GM19452 (cell line): Measurements from ENCODE around the gene NHERF2.

Source experiments
- ATAC-seq: cut with Tn5 transposase; IDR thresholded peaks from one replicate; pipeline ENCODE4 v1.9.1; 2021; ENCODE audit not compliant: unreplicated experiment

Gene NHERF2

GRCh38 chr16:2056681-2057407 is 30.1 kb downstream of the NHERF2 start:
- no peak for ATAC-seq

GRCh38 chr16:2057438-2057837 is 30.7 kb downstream of the NHERF2 start:
- no peak for ATAC-seq

DNA sequence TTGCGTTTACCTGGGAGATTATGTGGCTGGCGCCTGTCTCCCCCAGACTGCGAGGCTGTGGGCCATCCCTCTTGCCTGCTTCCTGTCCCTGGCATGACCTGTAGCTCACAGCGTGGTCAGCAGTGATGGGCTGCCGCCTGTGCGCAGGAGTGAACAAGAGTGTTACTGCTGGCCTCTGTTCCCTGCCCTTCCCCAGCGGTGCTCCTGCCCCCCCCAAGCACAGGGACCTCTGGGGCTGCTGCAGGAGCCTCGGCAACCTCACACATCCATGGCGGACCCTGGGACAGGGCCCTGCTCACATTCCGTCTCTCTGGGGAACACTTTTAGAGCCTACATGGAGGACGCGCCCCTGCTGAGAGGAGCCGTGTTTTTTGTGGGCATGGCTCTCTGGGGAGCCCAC is 31.7 kb downstream of the NHERF2 start:
- no peak for ATAC-seq

GRCh38 chr16:2058872-2059271 is 32.2 kb downstream of the NHERF2 start:
- no peak for ATAC-seq

DNA sequence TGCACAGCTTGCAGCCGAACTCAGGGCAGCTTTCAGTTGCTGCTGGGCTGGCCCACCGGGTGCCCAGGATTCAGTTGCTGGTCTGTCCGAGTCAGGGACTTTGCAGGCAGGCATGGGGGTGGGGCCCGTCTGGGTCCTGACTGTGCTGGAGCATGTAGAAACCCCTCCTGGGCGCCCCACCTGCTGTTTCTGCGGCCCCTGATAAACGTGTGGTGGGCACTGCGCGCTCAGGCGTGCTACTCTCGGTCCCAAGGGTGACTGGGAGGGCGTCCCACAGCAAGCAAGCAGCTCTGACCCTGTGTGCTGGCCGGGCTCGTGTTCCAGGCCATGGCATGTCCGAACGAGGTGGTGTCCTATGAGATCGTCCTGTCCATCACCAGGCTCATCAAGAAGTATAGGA is 33.6 kb downstream of the NHERF2 start:
- no peak for ATAC-seq

- ATAC-seq: no peak
Measured at GRCh38 chr16:2061023-2061422, 34.3 kb downstream of the NHERF2 start.

- no peak for ATAC-seq
Measured at GRCh38 chr16:2061526-2061925, 34.8 kb downstream of the NHERF2 start.

GRCh38 chr16:2062801-2063200 is 36.1 kb downstream of the NHERF2 start:
- no peak for ATAC-seq

DNA sequence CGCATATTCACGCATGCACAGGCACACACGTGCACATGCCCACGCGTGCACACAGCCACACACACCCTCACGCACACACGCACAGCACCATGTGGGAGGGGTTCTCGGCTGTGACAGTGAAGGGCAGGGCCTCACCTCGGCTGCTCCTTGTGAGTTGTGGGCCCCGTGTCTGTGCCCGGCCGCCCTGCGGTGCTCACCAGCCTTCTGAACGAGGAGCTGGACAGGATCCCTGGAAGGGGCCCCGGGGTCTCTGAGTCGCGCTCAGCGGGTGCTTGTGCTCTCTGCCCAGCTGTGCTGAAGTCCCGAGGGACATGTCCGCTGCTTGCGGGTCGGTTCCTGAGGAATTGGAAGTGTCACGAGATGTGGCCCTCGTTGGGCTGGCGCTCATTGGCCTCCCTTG is 37.2 kb downstream of the NHERF2 start:
- no peak for ATAC-seq

DNA sequence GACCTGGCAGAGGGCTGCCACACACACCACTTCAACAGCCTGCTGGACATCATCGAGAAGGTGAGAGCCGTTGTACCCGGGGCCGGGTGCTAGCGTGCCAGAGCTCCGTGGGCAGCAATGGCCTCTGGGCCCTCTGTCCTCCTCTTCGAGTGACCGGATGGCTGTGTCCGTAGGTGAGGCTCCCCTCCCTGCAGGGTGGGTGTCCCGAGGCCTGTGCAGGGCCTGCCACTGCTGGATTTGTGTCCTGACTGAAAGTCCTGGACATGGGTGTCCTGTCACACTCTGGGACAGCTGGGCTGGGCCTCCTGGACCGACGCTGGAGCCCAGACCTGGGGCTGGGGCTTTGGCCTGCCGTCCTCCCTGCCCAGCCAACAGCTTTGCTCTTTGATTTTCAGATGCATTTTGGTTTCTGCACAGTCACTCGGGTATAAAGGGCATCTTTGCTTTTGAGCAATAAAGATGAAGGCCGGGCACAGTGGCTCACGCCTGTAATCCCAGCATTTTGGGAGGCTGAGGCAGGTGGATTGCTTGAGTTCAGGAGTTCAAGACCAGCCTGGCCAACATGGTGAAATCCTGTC is 37.8 kb downstream of the NHERF2 start:
- no peak for ATAC-seq

DNA sequence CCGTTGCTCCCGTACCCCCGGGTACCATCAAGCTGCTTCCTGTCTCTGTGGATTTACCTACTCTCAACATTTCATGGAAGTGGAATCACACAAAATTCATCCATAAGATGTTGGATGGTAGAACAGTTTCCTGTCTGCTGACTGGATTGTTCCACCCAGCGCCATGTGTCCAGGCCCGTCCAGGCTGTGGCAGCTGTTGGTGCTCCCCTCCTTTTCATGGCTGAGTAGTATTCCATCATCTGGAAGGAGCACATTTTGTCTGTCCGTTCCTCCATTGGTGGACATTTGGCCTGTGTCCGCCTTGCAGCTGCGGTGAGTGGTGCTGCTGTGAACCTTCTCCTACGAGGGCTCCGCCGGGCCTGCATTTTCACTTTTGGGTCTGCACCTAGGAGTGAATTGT is 39.4 kb downstream of the NHERF2 start:
- ATAC-seq: no peak

- ATAC-seq: no peak
Measured at GRCh38 chr16:2070576-2071453, 44.1 kb downstream of the NHERF2 start.

- ATAC-seq: no peak
Measured at GRCh38 chr16:2071454-2072202, 44.9 kb downstream of the NHERF2 start.

DNA sequence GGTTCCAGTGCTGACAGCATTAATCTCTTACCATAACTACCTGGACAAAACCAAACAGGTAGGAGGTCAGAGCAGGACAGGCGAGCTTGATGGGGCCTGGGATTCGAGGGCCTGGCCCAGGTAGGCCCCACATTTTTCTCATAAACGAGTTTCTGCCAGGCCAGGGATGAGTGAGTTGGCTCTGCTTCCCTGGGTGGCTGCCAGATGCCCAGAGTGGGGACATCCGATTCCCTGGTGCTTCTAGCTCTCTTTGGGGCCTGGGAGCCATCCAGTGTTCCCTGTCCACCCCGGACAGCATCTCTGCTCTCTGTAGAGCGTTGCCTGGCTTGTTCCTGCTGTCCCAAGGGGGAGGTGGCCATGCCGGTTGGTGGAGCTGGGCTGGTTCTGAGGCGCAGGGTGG is 46.2 kb downstream of the NHERF2 start:
- ATAC-seq: no peak

GRCh38 chr16:2074071-2074470 is 47.4 kb downstream of the NHERF2 start:
- ATAC-seq: no peak

- ATAC-seq: no peak
Measured at GRCh38 chr16:2075631-2076030, 48.9 kb downstream of the NHERF2 start.

DNA sequence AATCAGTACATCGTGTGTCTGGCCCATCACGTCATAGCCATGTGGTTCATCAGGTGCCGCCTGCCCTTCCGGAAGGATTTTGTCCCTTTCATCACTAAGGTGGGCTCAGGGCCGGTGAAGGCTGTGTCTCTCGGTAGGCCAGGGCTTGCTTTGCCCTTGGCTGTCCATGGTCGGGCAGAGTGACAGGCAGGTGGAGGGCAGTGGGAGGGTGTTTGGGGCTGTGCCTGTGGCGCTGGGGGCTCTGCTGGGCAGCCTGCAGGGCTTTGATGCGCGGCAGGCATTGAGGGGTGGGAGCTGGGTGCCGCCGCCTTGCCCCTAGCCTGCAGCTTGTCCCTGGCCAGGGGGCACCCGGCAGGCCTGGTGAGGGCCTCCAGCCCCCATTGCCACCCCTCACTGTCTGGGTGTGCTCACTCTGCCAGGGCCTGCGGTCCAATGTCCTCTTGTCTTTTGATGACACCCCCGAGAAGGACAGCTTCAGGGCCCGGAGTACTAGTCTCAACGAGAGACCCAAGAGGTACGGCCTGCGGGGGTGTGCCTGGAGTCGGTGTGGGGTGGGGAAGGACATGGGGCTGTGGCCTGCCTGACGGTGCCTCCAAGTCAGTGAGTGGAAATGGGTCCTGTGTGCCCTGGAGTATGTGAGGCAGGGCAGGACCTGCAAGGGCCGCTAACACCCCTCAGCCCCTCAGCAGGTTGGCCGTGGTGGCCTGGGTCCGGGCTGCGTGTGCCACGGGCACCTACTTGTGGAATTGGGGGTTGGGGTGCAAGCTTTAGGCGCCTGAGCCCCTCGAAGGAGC is 49.6 kb downstream of the NHERF2 start:
- ATAC-seq: no peak

DNA sequence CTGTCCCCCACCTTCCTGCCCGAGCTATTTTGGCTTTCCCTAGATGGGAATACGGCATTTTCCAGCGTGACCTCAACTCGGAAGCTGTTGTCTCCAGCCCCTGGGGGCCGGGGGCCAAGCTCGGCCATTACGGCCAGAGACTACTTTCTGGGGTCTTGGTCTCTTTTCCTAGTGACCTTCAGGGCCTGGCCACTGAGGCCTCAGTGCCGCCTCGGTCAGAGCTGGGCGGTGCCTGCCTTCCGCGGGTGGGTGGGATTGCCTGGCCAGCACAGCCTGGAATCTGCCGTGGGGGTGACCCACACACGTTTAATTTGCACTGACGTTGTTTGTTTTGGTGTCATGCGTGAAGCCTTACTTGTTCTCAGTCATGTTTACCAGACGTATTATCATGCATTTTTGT is 50.3 kb downstream of the NHERF2 start:
- ATAC-seq: no peak

DNA sequence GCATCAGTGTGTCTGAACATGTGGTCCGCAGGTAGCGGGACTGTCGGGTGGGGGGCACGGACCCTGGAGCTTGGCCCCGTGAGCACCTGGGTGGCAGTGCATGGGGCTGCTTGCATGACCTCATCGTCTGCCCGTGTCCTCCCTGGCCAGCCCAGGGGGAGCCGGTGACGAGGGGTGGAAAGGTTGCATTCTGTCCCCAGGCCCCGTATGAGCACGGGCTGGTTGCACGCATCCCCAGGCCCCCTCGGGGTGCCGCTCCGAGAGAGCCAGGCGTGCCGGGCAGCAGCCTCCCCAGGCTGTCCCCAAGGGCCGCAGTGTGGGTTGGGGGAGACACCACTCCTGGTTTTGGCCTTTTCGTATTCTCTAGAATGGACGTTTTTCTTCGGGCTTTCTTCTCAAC is 51.0 kb downstream of the NHERF2 start:
- ATAC-seq: no peak

- no peak for ATAC-seq
Measured at GRCh38 chr16:2078096-2078495, 51.4 kb downstream of the NHERF2 start.

DNA sequence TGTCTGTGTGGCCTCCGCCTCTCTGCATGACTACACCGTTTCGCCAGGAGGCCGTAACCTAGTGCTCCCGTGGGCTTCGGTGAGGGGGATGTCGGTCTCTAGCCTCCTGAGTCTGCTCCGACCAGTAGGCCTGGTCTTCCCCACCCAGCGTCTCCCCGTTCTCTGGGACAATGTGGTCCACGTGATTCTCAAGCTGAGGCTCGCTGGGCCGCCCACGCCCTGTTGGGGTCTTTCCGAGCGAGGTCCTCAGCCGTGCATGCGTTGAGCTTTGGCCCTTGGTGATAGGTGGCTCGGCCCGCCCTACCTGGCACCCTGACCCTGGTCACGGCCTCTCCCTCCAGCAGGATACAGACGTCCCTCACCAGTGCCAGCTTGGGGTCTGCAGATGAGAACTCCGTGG is 52.0 kb downstream of the NHERF2 start:
- ATAC-seq: no peak
